Measurements from ENCODE around the gene CPEB1. TPM values are rescaled to one million over a fixed set of nuclear protein-coding genes. Genes with fewer than 3 reads are reported as not detected.

CPEB1 gene
- total and polyA plus RNA-seq, 2 of the 13 experiments (the other 11 are each of a cell fraction or from before 2014, with no cell fraction given) = 0.03 to 0.07 TPM

DNA sequence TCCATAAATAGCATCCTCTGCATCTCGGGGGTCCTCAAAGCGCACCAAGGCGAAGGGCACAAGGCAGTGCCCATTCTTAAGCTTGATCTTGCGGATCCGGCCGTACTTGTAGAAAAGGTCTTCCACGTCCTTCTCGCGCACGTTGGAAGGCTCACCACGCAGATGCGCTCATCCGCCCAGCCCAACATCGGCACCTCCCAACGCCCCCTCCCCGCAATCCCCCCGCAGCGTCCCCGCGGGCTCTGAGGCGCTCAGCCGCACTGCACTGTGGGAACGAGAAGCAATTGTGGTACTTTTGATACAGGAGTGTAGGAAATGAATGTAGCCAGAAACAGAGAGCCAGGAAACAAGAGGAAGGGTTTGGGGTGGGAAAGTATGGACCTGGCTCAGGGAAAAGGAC, 45.0 kb upstream of the CPEB1 start:
- WGBS (ENCODE audit: low lambda C conversion rate) = 53% methylated on average over 23 of the region's 23 CpGs
- Histone ChIP-seq H3K79me2 (ENCODE audit: insufficient read depth, low read length) (no peaks in the 10 kb centered on the region), H3K4me2 (ENCODE audit: low read depth, low read length) (no peak overlapping the region), H3K9ac (ENCODE audit: insufficient read depth, low read depth, low read length) (no peak overlapping the region), H3K4me3 (replicated peaks in 1 of 3; ENCODE audit: insufficient read depth in 1 of 3, low read depth in 2 of 3, low read length in 3 of 3) (no peak overlapping the region), H3K9me3 (ENCODE audit: low read length) (no peaks in the 10 kb centered on the region), H2AFZ (ENCODE audit: low read length) (no peak overlapping the region), H3K4me1 (ENCODE audit: insufficient read depth, low read length) (no peaks in the 10 kb centered on the region), H3K36me3 (replicated peaks in 1 of 2; ENCODE audit: control insufficient read depth in 1 of 2, insufficient read depth in 2 of 2, low read length in 2 of 2) (no peaks in the 10 kb centered on the region), H3K27me3 (ENCODE audit: control insufficient read depth in 1 of 2, insufficient read depth in 2 of 2, low read length in 2 of 2) (peaks cover 0 to 12% of the 10 kb centered on the region in 2 experiments; a peak in 1 of 5 replicates), H4K20me1 (ENCODE audit: insufficient read depth, low read length) (no peaks in the 10 kb centered on the region), H3K27ac (ENCODE audit: extremely low read length, insufficient read depth, low read length) (no peak overlapping the region)
- ChIA-PET CTCF (ENCODE audit: low intra/inter-chr PET ratio, low total read pairs) (no interaction called here), POLR2A (no interaction called here)
- BruUV-seq (replicated peaks) = no TSS peak
- intact Hi-C loops (cut with micrococcal nuclease; ENCODE audit: unreplicated experiment) (loop anchor here (10.0 kb wide), 1 partner anchor 707 kb away; no protein-coding TSS in a partner anchor), in situ Hi-C loops (cut with HindIII; ENCODE audit: extremely low pct_ligation_motif_present, low pct_unique_long_range_greater_than_20kb) (no loop called here)
- no peak for DNase-seq (ENCODE audit: low spot score)
- ATAC-seq = no peak
- no peak for FAIRE-seq
- TF ChIP-seq ZNF713 (CRISPR knock-in tag; IDR thresholded peaks at IDR 0.05) (no peak), EZH2 (conservative IDR thresholded peaks at IDR 0.05; ENCODE audit: low read depth, low read length) (no peak), ZNF546 (CRISPR knock-in tag; conservative IDR thresholded peaks at IDR 0.05) (no peak), NFE2L1 (CRISPR knock-in tag; IDR thresholded peaks at IDR 0.05; ENCODE audit: borderline replicate concordance) (no peak), ZNF670 (CRISPR knock-in tag; IDR thresholded peaks at IDR 0.05; ENCODE audit: borderline replicate concordance) (no peak), SP1 (IDR thresholded peaks at IDR 0.05) (no peak), SP1 (CRISPR knock-in tag; IDR thresholded peaks at IDR 0.05) (no peak), ZNF20 (CRISPR knock-in tag; IDR thresholded peaks at IDR 0.05) (no peak), ZNF256 (CRISPR knock-in tag; conservative IDR thresholded peaks at IDR 0.05) (no peak), ZBTB8A (CRISPR knock-in tag; IDR thresholded peaks at IDR 0.05; ENCODE audit: borderline replicate concordance, low read depth) (no peak), SMAD9 (CRISPR knock-in tag; IDR thresholded peaks at IDR 0.05) (no peak), CHD2 (IDR thresholded peaks at IDR 0.05; ENCODE audit: low read depth, low read length) (no peak), RFX1 (IDR thresholded peaks at IDR 0.05) (no peak), SOX13 (IDR thresholded peaks at IDR 0.05) (no peak), SOX13 (CRISPR knock-in tag; conservative IDR thresholded peaks at IDR 0.05 in 1 of 2, IDR thresholded peaks at IDR 0.05 in 1 of 2) (no peak)
- TF ChIP-seq, protein P1, sequence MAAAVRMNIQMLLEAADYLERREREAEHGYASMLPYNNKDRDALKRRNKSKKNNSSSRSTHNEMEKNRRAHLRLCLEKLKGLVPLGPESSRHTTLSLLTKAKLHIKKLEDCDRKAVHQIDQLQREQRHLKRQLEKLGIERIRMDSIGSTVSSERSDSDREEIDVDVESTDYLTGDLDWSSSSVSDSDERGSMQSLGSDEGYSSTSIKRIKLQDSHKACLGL (CRISPR knock-in tag; IDR thresholded peaks at IDR 0.05) = no peak
- TF ChIP-seq, protein P2, sequence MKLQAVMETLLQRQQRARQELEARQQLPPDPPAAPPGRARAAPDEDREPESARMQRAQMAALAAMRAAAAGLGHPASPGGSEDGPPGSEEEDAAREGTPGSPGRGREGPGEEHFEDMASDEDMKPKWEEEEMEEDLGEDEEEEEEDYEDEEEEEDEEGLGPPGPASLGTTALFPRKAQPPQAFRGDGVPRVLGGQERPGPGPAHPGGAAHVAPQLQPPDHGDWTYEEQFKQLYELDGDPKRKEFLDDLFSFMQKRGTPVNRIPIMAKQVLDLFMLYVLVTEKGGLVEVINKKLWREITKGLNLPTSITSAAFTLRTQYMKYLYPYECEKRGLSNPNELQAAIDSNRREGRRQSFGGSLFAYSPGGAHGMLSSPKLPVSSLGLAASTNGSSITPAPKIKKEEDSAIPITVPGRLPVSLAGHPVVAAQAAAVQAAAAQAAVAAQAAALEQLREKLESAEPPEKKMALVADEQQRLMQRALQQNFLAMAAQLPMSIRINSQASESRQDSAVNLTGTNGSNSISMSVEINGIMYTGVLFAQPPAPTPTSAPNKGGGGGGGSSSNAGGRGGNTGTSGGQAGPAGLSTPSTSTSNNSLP (IDR thresholded peaks at IDR 0.05; ENCODE audit: low read depth, low read length) = no peak
- TF ChIP-seq, protein P3, sequence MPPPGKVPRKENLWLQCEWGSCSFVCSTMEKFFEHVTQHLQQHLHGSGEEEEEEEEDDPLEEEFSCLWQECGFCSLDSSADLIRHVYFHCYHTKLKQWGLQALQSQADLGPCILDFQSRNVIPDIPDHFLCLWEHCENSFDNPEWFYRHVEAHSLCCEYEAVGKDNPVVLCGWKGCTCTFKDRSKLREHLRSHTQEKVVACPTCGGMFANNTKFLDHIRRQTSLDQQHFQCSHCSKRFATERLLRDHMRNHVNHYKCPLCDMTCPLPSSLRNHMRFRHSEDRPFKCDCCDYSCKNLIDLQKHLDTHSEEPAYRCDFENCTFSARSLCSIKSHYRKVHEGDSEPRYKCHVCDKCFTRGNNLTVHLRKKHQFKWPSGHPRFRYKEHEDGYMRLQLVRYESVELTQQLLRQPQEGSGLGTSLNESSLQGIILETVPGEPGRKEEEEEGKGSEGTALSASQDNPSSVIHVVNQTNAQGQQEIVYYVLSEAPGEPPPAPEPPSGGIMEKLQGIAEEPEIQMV (CRISPR knock-in tag; IDR thresholded peaks at IDR 0.05; ENCODE audit: low read depth) = no peak
- TF ChIP-seq, protein P4, sequence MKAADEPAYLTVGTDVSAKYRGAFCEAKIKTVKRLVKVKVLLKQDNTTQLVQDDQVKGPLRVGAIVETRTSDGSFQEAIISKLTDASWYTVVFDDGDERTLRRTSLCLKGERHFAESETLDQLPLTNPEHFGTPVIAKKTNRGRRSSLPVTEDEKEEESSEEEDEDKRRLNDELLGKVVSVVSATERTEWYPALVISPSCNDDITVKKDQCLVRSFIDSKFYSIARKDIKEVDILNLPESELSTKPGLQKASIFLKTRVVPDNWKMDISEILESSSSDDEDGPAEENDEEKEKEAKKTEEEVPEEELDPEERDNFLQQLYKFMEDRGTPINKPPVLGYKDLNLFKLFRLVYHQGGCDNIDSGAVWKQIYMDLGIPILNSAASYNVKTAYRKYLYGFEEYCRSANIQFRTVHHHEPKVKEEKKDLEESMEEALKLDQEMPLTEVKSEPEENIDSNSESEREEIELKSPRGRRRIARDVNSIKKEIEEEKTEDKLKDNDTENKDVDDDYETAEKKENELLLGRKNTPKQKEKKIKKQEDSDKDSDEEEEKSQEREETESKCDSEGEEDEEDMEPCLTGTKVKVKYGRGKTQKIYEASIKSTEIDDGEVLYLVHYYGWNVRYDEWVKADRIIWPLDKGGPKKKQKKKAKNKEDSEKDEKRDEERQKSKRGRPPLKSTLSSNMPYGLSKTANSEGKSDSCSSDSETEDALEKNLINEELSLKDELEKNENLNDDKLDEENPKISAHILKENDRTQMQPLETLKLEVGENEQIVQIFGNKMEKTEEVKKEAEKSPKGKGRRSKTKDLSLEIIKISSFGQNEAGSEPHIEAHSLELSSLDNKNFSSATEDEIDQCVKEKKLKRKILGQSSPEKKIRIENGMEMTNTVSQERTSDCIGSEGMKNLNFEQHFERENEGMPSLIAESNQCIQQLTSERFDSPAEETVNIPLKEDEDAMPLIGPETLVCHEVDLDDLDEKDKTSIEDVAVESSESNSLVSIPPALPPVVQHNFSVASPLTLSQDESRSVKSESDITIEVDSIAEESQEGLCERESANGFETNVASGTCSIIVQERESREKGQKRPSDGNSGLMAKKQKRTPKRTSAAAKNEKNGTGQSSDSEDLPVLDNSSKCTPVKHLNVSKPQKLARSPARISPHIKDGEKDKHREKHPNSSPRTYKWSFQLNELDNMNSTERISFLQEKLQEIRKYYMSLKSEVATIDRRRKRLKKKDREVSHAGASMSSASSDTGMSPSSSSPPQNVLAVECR (CRISPR knock-in tag; IDR thresholded peaks at IDR 0.05; ENCODE audit: borderline replicate concordance) = no peak

Data from HepG2 (cell line).